UCSD-AML1 (cell line): ENCODE data around the gene ITIH2.
"Not testable (repeated sequence)": the region's sequence is repeated elsewhere in the genome, so short reads cannot be mapped to it uniquely, and the experiment has no call there.

ENCODE experiments used
- DNase-seq: peaks from one replicate; lab custom pipeline; 2025; ENCODE audit not compliant: unreplicated experiment; lab: John Stamatoyannopoulos, UW

Gene ITIH2

GRCh38 chr10:7738536-7739407 is 35.7 kb downstream of the ITIH2 start:
- no peak for DNase-seq

- no peak for DNase-seq
Measured at GRCh38 chr10:7744307-7744706, 41.2 kb downstream of the ITIH2 start.

GRCh38 chr10:7748637-7749036 is 45.5 kb downstream of the ITIH2 start:
- DNase-seq: not testable (repeated sequence)

GRCh38 chr10:7750222-7750621 is 47.1 kb downstream of the ITIH2 start:
- no peak for DNase-seq

- no peak for DNase-seq
Measured at GRCh38 chr10:7752251-7752650, 49.1 kb downstream of the ITIH2 start.

GRCh38 chr10:7755103-7755502 is 52.0 kb downstream of the ITIH2 start:
- no peak for DNase-seq

- DNase-seq: peak; percentile 65
Measured at GRCh38 chr10:7756360-7756992, 53.4 kb downstream of the ITIH2 start.

- DNase-seq: no peak
Measured at GRCh38 chr10:7763929-7764328, 60.8 kb downstream of the ITIH2 start.

- DNase-seq: no peak
Measured at GRCh38 chr10:7766241-7766640, 63.1 kb downstream of the ITIH2 start.

GRCh38 chr10:7767209-7767608 is 64.1 kb downstream of the ITIH2 start:
- no peak for DNase-seq

- DNase-seq: no peak
Measured at GRCh38 chr10:7768417-7768816, 65.3 kb downstream of the ITIH2 start.

- no peak for DNase-seq
Measured at GRCh38 chr10:7773845-7774801, 71.0 kb downstream of the ITIH2 start.

- no peak for DNase-seq
Measured at GRCh38 chr10:7776777-7777176, 73.7 kb downstream of the ITIH2 start.

- DNase-seq: not testable (repeated sequence)
Measured at GRCh38 chr10:7782194-7782593, 79.1 kb downstream of the ITIH2 start.

GRCh38 chr10:7786430-7786829 is 83.3 kb downstream of the ITIH2 start:
- no peak for DNase-seq

GRCh38 chr10:7787150-7787856 is 84.2 kb downstream of the ITIH2 start:
- DNase-seq: no peak

- DNase-seq: peak; percentile 98
Measured at GRCh38 chr10:7787857-7788638, 84.9 kb downstream of the ITIH2 start, which contains the start of the genes ATP5F1C and KIN. Gene ATP5F1C, plus strand, starts transcription at chr10:7788177. Its CDS starts 31 bp downstream, at chr10:7788208. Gene KIN, minus strand, starts transcription at chr10:7787993. Its CDS starts 60 bp downstream, at chr10:7787933.

GRCh38 chr10:7788639-7789286 is 85.6 kb downstream of the ITIH2 start:
- DNase-seq: no peak

- no peak for DNase-seq
Measured at GRCh38 chr10:7789390-7789789, 86.3 kb downstream of the ITIH2 start.
